ENCODE measurements around the gene SUN5.
"Not testable (repeated sequence)": the region's sequence is repeated elsewhere in the genome, so short reads cannot be mapped to it uniquely, and the experiment has no call there.

SUN5 gene

GRCh38 chr20:32960849-32961731 is 43.1 kb downstream of the SUN5 start:
- H3K27ac ChIP-seq (ENCODE audit: low read depth, low read length): no peak overlapping the region
- H3K9ac ChIP-seq (ENCODE audit: low read length): no peak overlapping the region
- no peaks in the 10 kb centered on the region for H3K9me3 ChIP-seq (ENCODE audit: low read length)
- no peaks in the 10 kb centered on the region for H3K36me3 ChIP-seq (ENCODE audit: insufficient read depth, low read length)
- no peaks in the 10 kb centered on the region for H3K27me3 ChIP-seq (ENCODE audit: control insufficient read depth in 1 of 2, insufficient read depth in 2 of 2, low read length in 2 of 2)
- no peak overlapping the region for H3K4me3 ChIP-seq (ENCODE audit: low read depth in 1 of 2, low read length in 2 of 2)
- no peaks in the 10 kb centered on the region for H3K4me1 ChIP-seq (ENCODE audit: insufficient read depth, low read length)

- Histone ChIP-seq H3K4me3 (ENCODE audit: low read depth in 1 of 2, low read length in 2 of 2) (no peak overlapping the region), H3K9ac (ENCODE audit: low read length) (no peak overlapping the region), H3K9me3 (ENCODE audit: low read length) (no peaks in the 10 kb centered on the region), H3K36me3 (ENCODE audit: insufficient read depth, low read length) (no peaks in the 10 kb centered on the region), H3K4me1 (ENCODE audit: insufficient read depth, low read length) (no peaks in the 10 kb centered on the region), H3K27me3 (ENCODE audit: control insufficient read depth in 1 of 2, insufficient read depth in 2 of 2, low read length in 2 of 2) (no peaks in the 10 kb centered on the region), H3K27ac (ENCODE audit: low read depth, low read length) (no peak overlapping the region)
Measured at GRCh38 chr20:32960222-32960518, 44.1 kb downstream of the SUN5 start.

- Histone ChIP-seq H3K4me3 (ENCODE audit: low read depth in 1 of 2, low read length in 2 of 2) (no peak overlapping the region), H3K9ac (ENCODE audit: low read length) (no peak overlapping the region), H3K9me3 (ENCODE audit: low read length) (no peaks in the 10 kb centered on the region), H3K27ac (ENCODE audit: low read depth, low read length) (no peak overlapping the region), H3K36me3 (ENCODE audit: insufficient read depth, low read length) (no peaks in the 10 kb centered on the region), H3K27me3 (ENCODE audit: control insufficient read depth in 1 of 2, insufficient read depth in 2 of 2, low read length in 2 of 2) (no peaks in the 10 kb centered on the region), H3K4me1 (ENCODE audit: insufficient read depth, low read length) (no peaks in the 10 kb centered on the region)
Measured at GRCh38 chr20:32959351-32960221, 44.6 kb downstream of the SUN5 start.

- H3K36me3 ChIP-seq (ENCODE audit: insufficient read depth, low read length): no peaks in the 10 kb centered on the region
- no peaks in the 10 kb centered on the region for H3K4me1 ChIP-seq (ENCODE audit: insufficient read depth, low read length)
- no peak overlapping the region for H3K4me3 ChIP-seq (ENCODE audit: low read depth in 1 of 2, low read length in 2 of 2)
- H3K9me3 ChIP-seq (ENCODE audit: low read length): no peaks in the 10 kb centered on the region
- no peak overlapping the region for H3K27ac ChIP-seq (ENCODE audit: low read depth, low read length)
- H3K9ac ChIP-seq (ENCODE audit: low read length): no peak overlapping the region
- H3K27me3 ChIP-seq (ENCODE audit: control insufficient read depth in 1 of 2, insufficient read depth in 2 of 2, low read length in 2 of 2): no peaks in the 10 kb centered on the region
Measured at GRCh38 chr20:32958574-32958973, 45.7 kb downstream of the SUN5 start.

GRCh38 chr20:32957459-32957858 is 46.8 kb downstream of the SUN5 start:
- no peaks in the 10 kb centered on the region for H3K9me3 ChIP-seq (ENCODE audit: low read length)

GRCh38 chr20:32950539-32950938 is 53.7 kb downstream of the SUN5 start:
- H3K9ac ChIP-seq (ENCODE audit: low read length); H3K27ac ChIP-seq (ENCODE audit: low read depth, low read length); H3K9me3 ChIP-seq (ENCODE audit: low read length); H3K4me3 ChIP-seq (ENCODE audit: low read depth in 1 of 2, low read length in 2 of 2); H3K4me1 ChIP-seq (ENCODE audit: insufficient read depth, low read length); H3K36me3 ChIP-seq (ENCODE audit: insufficient read depth, low read length); H3K27me3 ChIP-seq (ENCODE audit: control insufficient read depth in 1 of 2, insufficient read depth in 2 of 2, low read length in 2 of 2): not testable (repeated sequence)

More at GRCh38 chr20:32957459-32957858, 46.8 kb downstream of the SUN5 start:
- Histone ChIP-seq H3K4me3 (ENCODE audit: low read depth in 1 of 2, low read length in 2 of 2) (no peak overlapping the region), H3K27me3 (ENCODE audit: control insufficient read depth in 1 of 2, insufficient read depth in 2 of 2, low read length in 2 of 2) (no peaks in the 10 kb centered on the region), H3K9ac (ENCODE audit: low read length) (no peak overlapping the region), H3K27ac (ENCODE audit: low read depth, low read length) (no peak overlapping the region), H3K36me3 (ENCODE audit: insufficient read depth, low read length) (no peaks in the 10 kb centered on the region), H3K4me1 (ENCODE audit: insufficient read depth, low read length) (no peaks in the 10 kb centered on the region)

GRCh38 chr20:32946629-32947028 is 57.6 kb downstream of the SUN5 start:
- H3K4me3 ChIP-seq (ENCODE audit: low read depth in 1 of 2, low read length in 2 of 2): no peak overlapping the region
- no peaks in the 10 kb centered on the region for H3K27me3 ChIP-seq (ENCODE audit: control insufficient read depth in 1 of 2, insufficient read depth in 2 of 2, low read length in 2 of 2)
- H3K36me3 ChIP-seq (ENCODE audit: insufficient read depth, low read length): no peaks in the 10 kb centered on the region
- H3K9ac ChIP-seq (ENCODE audit: low read length): no peak overlapping the region
- no peak overlapping the region for H3K27ac ChIP-seq (ENCODE audit: low read depth, low read length)
- H3K9me3 ChIP-seq (ENCODE audit: low read length): no peaks in the 10 kb centered on the region
- H3K4me1 ChIP-seq (ENCODE audit: insufficient read depth, low read length): no peaks in the 10 kb centered on the region

GRCh38 chr20:32945710-32946221 is 58.5 kb downstream of the SUN5 start:
- H3K9me3 ChIP-seq (ENCODE audit: low read length): no peaks in the 10 kb centered on the region
- H3K4me1 ChIP-seq (ENCODE audit: insufficient read depth, low read length): no peaks in the 10 kb centered on the region

GRCh38 chr20:32943490-32944052 is 60.7 kb downstream of the SUN5 start:
- Histone ChIP-seq H3K4me1 (ENCODE audit: insufficient read depth, low read length) (no peaks in the 10 kb centered on the region), H3K27me3 (ENCODE audit: control insufficient read depth in 1 of 2, insufficient read depth in 2 of 2, low read length in 2 of 2) (no peaks in the 10 kb centered on the region), H3K4me3 (ENCODE audit: low read depth in 1 of 2, low read length in 2 of 2) (no peak overlapping the region), H3K27ac (ENCODE audit: low read depth, low read length) (no peak overlapping the region), H3K9ac (ENCODE audit: low read length) (no peak overlapping the region), H3K9me3 (ENCODE audit: low read length) (no peaks in the 10 kb centered on the region), H3K36me3 (ENCODE audit: insufficient read depth, low read length) (no peaks in the 10 kb centered on the region)

More at GRCh38 chr20:32945710-32946221, 58.5 kb downstream of the SUN5 start:
- H3K36me3 ChIP-seq (ENCODE audit: insufficient read depth, low read length): no peaks in the 10 kb centered on the region
- no peaks in the 10 kb centered on the region for H3K27me3 ChIP-seq (ENCODE audit: control insufficient read depth in 1 of 2, insufficient read depth in 2 of 2, low read length in 2 of 2)
- H3K9ac ChIP-seq (ENCODE audit: low read length): no peak overlapping the region
- H3K4me3 ChIP-seq (ENCODE audit: low read depth in 1 of 2, low read length in 2 of 2): no peak overlapping the region
- H3K27ac ChIP-seq (ENCODE audit: low read depth, low read length): no peak overlapping the region

GRCh38 chr20:32941155-32941885 is 62.9 kb downstream of the SUN5 start:
- no peaks in the 10 kb centered on the region for H3K36me3 ChIP-seq (ENCODE audit: insufficient read depth, low read length)
- H3K9ac ChIP-seq (ENCODE audit: low read length): no peak overlapping the region
- no peak overlapping the region for H3K4me3 ChIP-seq (ENCODE audit: low read depth in 1 of 2, low read length in 2 of 2)
- no peaks in the 10 kb centered on the region for H3K27me3 ChIP-seq (ENCODE audit: control insufficient read depth in 1 of 2, insufficient read depth in 2 of 2, low read length in 2 of 2)
- H3K27ac ChIP-seq (ENCODE audit: low read depth, low read length): no peak overlapping the region
- no peaks in the 10 kb centered on the region for H3K4me1 ChIP-seq (ENCODE audit: insufficient read depth, low read length)
- H3K9me3 ChIP-seq (ENCODE audit: low read length): no peaks in the 10 kb centered on the region

GRCh38 chr20:32934580-32934979 is 69.7 kb downstream of the SUN5 start:
- Histone ChIP-seq H3K27me3 (ENCODE audit: control insufficient read depth in 1 of 2, insufficient read depth in 2 of 2, low read length in 2 of 2) (no peaks in the 10 kb centered on the region), H3K9ac (ENCODE audit: low read length) (no peak overlapping the region), H3K36me3 (ENCODE audit: insufficient read depth, low read length) (no peaks in the 10 kb centered on the region), H3K9me3 (ENCODE audit: low read length) (no peaks in the 10 kb centered on the region), H3K4me3 (ENCODE audit: low read depth in 1 of 2, low read length in 2 of 2) (no peak overlapping the region), H3K27ac (ENCODE audit: low read depth, low read length) (no peak overlapping the region), H3K4me1 (ENCODE audit: insufficient read depth, low read length) (no peaks in the 10 kb centered on the region)
